Brain microvascular endothelial cell (primary cell): ENCODE data around the gene ACAD11.
A peak's percentile ranks its signal among the peaks of the same experiment; 100 is the strongest.
"Not testable (repeated sequence)": the region's sequence is repeated elsewhere in the genome, so short reads cannot be mapped to it uniquely, and the experiment has no call there.

Experiments
- DNase-seq: peaks from one replicate; pipeline ENCODE4 v3.0.0-alpha.2; 2020
- H3K27ac ChIP-seq: fragments of 250-450 bp; sonication (Bioruptor Pico); 2 replicates; pipeline ENCODE4 v1.5.1; 2020; ENCODE audit warnings: mild to moderate bottlenecking, moderate library complexity
- H3K27me3 ChIP-seq: fragments of 250-450 bp; sonication (Bioruptor Pico); replicated peaks from 2 replicates; pipeline ENCODE4 v1.5.1; 2020; ENCODE audit warnings: mild to moderate bottlenecking
- H3K36me3 ChIP-seq: fragments of 250-450 bp; sonication (Bioruptor Pico); replicated peaks from 2 replicates; pipeline ENCODE4 v1.5.1; 2020; ENCODE audit warnings: mild to moderate bottlenecking
- H3K4me3 ChIP-seq: 2 replicates; pipeline ENCODE4 v1.5.1; 2011; ENCODE audit warnings: low read depth, mild to moderate bottlenecking, control low read depth, low read length, moderate library complexity
- in situ Hi-C: cut with HindIII; loops from 2 replicates; pipeline ENCODE4 v1.10.0; 2017; ENCODE audit warnings: low sequenced_read_pairs, low pct_ligation_motif_present
- TF ChIP-seq, protein P1 (sequence below): IDR thresholded peaks from 2 replicates; pipeline ENCODE4 v1.5.1; 2011; ENCODE audit warnings: low read depth, mild to moderate bottlenecking, moderate library complexity, low read length, control low read depth, inconsistent platforms; ENCODE audit errors: missing control alignments

Gene ACAD11

DNA sequence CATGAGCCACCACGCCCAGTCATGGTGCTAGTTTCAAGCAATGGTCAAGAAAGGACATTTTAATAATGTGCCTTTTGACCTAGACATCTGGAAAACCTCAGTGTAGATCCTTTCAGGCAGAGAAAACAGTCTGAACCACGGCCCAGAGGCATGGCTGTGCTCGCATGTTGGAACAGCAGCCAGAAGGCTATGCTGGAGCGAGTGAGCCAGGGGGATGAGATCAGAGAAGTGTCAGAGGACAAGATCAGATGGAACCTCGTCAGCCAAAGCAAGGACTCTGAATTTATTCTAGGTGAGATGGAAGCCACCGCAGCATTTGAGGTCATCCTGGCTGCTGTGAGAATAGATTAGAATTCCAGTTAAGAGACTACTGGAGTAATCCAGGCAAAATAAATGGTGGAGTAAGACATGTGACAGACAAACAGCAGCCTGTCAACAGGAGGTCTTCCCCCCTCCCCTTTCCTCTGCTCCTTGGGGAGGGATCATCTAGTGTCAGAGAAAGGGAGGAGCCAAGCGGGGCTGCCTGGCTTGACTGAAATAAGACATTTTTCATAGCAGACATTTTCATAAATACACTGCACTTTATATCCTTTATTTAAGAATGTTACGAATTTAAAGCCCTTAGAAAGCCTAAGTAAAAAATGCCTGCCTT, 103.0 kb downstream of the ACAD11 start:
- no peaks in the 10 kb centered on the region for H3K36me3 ChIP-seq
- H3K27me3 ChIP-seq, result no peaks in the 10 kb centered on the region
- no peak overlapping the region for H3K4me3 ChIP-seq
- DNase-seq, result no peak
- in situ Hi-C loops, result no loop called here
- TF ChIP-seq, protein P1, sequence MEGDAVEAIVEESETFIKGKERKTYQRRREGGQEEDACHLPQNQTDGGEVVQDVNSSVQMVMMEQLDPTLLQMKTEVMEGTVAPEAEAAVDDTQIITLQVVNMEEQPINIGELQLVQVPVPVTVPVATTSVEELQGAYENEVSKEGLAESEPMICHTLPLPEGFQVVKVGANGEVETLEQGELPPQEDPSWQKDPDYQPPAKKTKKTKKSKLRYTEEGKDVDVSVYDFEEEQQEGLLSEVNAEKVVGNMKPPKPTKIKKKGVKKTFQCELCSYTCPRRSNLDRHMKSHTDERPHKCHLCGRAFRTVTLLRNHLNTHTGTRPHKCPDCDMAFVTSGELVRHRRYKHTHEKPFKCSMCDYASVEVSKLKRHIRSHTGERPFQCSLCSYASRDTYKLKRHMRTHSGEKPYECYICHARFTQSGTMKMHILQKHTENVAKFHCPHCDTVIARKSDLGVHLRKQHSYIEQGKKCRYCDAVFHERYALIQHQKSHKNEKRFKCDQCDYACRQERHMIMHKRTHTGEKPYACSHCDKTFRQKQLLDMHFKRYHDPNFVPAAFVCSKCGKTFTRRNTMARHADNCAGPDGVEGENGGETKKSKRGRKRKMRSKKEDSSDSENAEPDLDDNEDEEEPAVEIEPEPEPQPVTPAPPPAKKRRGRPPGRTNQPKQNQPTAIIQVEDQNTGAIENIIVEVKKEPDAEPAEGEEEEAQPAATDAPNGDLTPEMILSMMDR, result no peak
- no peak overlapping the region for H3K27ac ChIP-seq

DNA sequence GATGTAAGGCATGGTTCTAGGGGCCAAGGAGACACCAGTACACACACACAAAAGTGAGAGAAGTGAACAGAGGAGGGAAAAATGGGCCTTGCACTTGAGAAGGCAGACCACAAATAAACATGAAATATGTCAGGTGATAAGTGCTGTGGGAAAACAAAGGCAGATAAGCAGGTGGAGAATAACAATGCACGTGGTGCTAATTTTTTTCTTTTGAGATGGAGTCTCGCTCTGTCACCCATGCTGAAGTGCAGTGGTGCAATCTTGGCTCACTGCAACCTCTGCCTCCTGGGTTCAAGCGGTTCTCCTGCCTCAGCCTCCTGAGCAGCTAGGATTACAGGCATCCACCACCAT, 103.6 kb downstream of the ACAD11 start:
- in situ Hi-C loops, H3K27me3 ChIP-seq, H3K36me3 ChIP-seq, H3K27ac ChIP-seq, DNase-seq, H3K4me3 ChIP-seq: not testable (repeated sequence)

DNA sequence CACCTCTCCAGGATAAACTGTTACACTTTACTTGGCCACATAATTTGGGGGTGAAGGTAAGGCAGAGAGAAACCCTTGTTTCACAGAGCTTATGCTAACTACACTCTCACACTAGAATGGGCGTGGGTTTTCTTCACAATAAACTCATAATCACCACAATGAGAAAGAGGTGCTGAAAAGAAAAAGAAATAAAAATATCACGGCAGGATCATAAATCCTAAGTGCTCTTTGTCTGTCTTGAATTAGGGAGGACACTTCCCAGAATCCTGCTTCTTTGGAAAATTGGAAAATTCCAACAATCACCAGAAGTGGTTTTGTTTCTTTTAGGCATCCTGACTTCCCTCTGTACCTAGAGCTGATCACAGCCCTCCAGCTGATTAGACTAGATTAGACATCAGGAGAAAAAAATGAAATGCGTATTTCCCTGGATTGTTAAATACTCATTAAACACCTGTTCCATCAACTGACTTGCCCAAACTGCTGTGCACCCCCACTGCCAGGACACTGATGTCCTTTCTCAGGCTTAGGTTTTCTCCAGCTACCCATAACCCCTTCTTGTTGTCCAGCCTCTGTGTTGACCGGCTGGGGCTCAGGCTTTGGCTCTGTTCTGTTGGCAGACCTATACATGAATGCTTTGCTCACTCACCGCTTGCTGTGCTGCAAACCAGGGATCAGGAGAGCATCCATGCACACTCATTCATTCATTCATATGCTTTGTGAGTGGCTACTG, 104.1 kb downstream of the ACAD11 start:
- no peak overlapping the region for H3K27ac ChIP-seq
- no peak overlapping the region for H3K4me3 ChIP-seq
- TF ChIP-seq, protein P1, result no peak
- no peaks in the 10 kb centered on the region for H3K36me3 ChIP-seq
- H3K27me3 ChIP-seq, result no peaks in the 10 kb centered on the region
- in situ Hi-C loops, result no loop called here
- DNase-seq, result no peak

DNA sequence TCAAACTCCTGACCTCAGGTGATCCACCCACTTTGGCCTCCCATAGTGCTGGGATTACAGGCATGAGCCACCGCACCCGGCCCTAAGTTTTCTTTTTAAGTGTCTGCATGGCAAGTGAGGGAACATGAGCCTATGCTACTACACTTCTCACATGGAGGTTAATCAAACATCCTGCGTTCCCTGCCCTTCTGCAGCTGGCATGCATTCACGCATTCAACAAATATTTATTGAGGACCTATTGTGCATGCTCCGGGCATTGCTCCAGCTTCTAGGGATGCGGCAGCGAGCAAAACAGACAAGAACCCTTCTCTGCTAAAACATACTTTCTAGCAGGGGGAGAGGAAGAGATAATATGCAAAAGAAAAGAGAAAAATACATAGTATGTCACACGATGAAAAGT, 105.2 kb downstream of the ACAD11 start:
- no peak overlapping the region for H3K4me3 ChIP-seq
- peak; percentile 57 for DNase-seq
- H3K36me3 ChIP-seq, result no peaks in the 10 kb centered on the region
- TF ChIP-seq, protein P1, result no peak
- H3K27me3 ChIP-seq, result no peaks in the 10 kb centered on the region
- no peak overlapping the region for H3K27ac ChIP-seq
- in situ Hi-C loops, result no loop called here

DNA sequence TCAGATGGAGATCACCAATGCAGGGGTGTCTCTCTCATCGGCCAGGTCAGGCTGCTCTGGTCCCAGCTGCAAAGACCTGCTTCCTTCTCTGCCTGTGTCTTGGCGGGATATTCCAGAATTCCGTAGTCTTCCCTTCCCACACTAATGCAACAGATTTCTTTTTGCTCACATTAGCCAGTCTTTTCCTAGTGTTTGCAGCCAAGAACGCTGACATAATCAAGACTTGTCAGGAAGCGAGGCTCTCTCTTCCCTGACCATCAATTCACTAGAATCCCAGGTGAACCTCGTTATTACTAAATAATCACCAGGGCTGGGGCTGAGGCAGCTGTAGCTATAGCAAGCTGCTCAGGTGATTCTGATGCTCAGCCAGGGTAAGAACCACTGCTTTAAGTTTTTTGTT, 105.8 kb downstream of the ACAD11 start:
- Histone ChIP-seq H3K27ac (no peak overlapping the region), H3K4me3 (no peak overlapping the region), H3K27me3 (no peaks in the 10 kb centered on the region), H3K36me3 (no peaks in the 10 kb centered on the region)
- DNase-seq, result no peak
- in situ Hi-C loops, result no loop called here
- TF ChIP-seq, protein P1, result no peak

DNA sequence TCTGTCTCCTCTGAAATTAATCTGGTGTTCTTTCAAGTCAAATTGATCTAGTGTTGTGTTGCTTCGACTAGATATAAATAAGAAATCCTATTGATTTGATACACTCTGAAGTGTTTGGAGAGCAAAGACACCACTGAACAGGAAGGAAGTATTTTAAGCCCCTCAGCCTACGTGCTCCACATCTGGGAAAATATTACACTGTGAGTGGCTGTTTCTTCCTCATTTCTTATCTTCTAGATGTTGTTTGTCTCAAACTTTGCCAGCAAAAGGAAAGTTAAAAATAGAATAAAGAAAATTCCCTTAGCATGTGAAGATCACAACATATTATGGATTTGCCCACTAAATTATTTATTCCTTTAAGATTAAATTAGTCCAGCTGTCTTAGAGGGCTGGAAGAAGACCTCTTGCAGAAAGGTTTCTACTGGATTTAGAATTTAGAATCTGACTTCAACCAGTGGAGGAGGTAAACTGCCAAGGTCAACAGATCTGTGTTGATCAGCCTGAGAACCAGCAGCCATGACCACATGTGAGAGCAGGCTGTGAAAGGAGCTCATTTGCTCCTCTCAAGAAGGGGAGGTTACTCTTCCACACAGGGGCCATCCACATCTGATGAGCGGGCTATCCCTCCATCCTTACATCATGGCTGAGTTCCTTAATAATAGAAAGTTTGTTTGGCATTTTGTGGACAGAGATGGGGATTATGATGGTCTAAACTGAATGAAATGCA, 108.9 kb downstream of the ACAD11 start:
- in situ Hi-C loops, result no loop called here
- H3K27me3 ChIP-seq, result no peaks in the 10 kb centered on the region

More for the DNA sequence above, 108.9 kb downstream of the ACAD11 start:
- H3K4me3 ChIP-seq, result no peak overlapping the region
- H3K27ac ChIP-seq, result peak overlapping the region; percentile 49
- no peaks in the 10 kb centered on the region for H3K36me3 ChIP-seq
- peak; percentile 24 for DNase-seq
- TF ChIP-seq, protein P1, result no peak
